ENCODE measurements around the gene ODAD4. TPM values are rescaled to one million over a fixed set of nuclear protein-coding genes. Genes with fewer than 3 reads are reported as not detected.

Gene ODAD4
- polyA plus RNA-seq, 1 experiment: 0.56 TPM

- Histone ChIP-seq H3K27me3 (ENCODE audit: control insufficient read depth, insufficient read depth, low read length) (peaks cover 2% of the 10 kb centered on the region), H3K9me3 (ENCODE audit: control insufficient read depth, insufficient read depth, low read length) (no peaks in the 10 kb centered on the region), H3K4me3 (ENCODE audit: low read depth, low read length) (no peak overlapping the region), H3K27ac (ENCODE audit: low read depth, low read length) (no peak overlapping the region)
- DNase-seq (ENCODE audit: low read depth, low spot score): no peak
- POLR2A ChIA-PET: no interaction called here
- CTCF ChIA-PET: interaction anchor here (0.8 to 3.2 kb wide), 6 partner anchors 9 to 220 kb away, joined by 3 to 19 read pairs (median 4); no protein-coding TSS in a partner anchor
- no peak for TF ChIP-seq CTCF (IDR thresholded peaks at IDR 0.05; ENCODE audit: low read depth, low read length)
These were observed 31.7 kb downstream of the ODAD4 start for GRCh38 chr17:41962111-41962510.

- no peak overlapping the region for H3K27ac ChIP-seq (ENCODE audit: low read depth, low read length)
- TF ChIP-seq CTCF (IDR thresholded peaks at IDR 0.05; ENCODE audit: low read depth, low read length): peak; percentile 93
- POLR2A ChIA-PET: interaction anchor here (0.6 kb wide), 1 partner anchor 149 kb away, joined by 3 read pairs; the partner anchor contains the start of gene DHX58
These were observed 32.5 kb downstream of the ODAD4 start for GRCh38 chr17:41962768-41963434.

GRCh38 chr17:41965694-41966462 lies 35.5 kb downstream of the ODAD4 start:
- peaks cover 7% of the 10 kb centered on the region; the same call in 1 of the 2 replicates for H3K9me3 ChIP-seq (ENCODE audit: control insufficient read depth, insufficient read depth, low read length)

More at GRCh38 chr17:41962768-41963434, 32.5 kb downstream of the ODAD4 start:
- H3K9me3 ChIP-seq (ENCODE audit: control insufficient read depth, insufficient read depth, low read length): peaks cover 2% of the 10 kb centered on the region; the same call in 1 of the 2 replicates
- H3K27me3 ChIP-seq (ENCODE audit: control insufficient read depth, insufficient read depth, low read length): peaks cover 2% of the 10 kb centered on the region
- peak; percentile 21 for DNase-seq (ENCODE audit: low read depth, low spot score)
- no peak overlapping the region for H3K4me3 ChIP-seq (ENCODE audit: low read depth, low read length)
- CTCF ChIA-PET: interaction anchor here (0.5 to 3.2 kb wide), 22 partner anchors 9 to 600 kb away, joined by 3 to 19 read pairs (median 4); partner anchors contain the start of gene DHX58

GRCh38 chr17:41966463-41967140 lies 36.2 kb downstream of the ODAD4 start, which contains the start of gene CNP:
Gene CNP, plus strand, starts transcription at chr17:41966795. Its CDS starts 90 bp downstream, at chr17:41966885.
- H3K4me3 ChIP-seq (ENCODE audit: low read depth, low read length): peak within 1 kb of the TSS; percentile 84
- peak within 1 kb of the TSS; percentile 65 for H3K27ac ChIP-seq (ENCODE audit: low read depth, low read length)
- CTCF ChIA-PET: interaction anchor here (0.6 to 2.0 kb wide), 6 partner anchors 9 to 216 kb away, joined by 3 to 5 read pairs (median 3); no protein-coding TSS in a partner anchor
- H3K27me3 ChIP-seq (ENCODE audit: control insufficient read depth, insufficient read depth, low read length): peaks cover under 1% of the 10 kb centered on the region
- DNase-seq (ENCODE audit: low read depth, low spot score): peak; percentile 53
- peaks cover 7% of the 10 kb centered on the region; the same call in 1 of the 2 replicates for H3K9me3 ChIP-seq (ENCODE audit: control insufficient read depth, insufficient read depth, low read length)
- POLR2A ChIA-PET: interaction anchor here (0.6 to 3.0 kb wide), 16 partner anchors 9 to 400 kb away, joined by 3 to 17 read pairs (median 6); partner anchors contain the start of genes ACLY, DHX58, DNAJC7 and NKIRAS2
- no peak for TF ChIP-seq CTCF (IDR thresholded peaks at IDR 0.05; ENCODE audit: low read depth, low read length)

More at GRCh38 chr17:41965694-41966462, 35.5 kb downstream of the ODAD4 start:
- TF ChIP-seq CTCF (IDR thresholded peaks at IDR 0.05; ENCODE audit: low read depth, low read length): no peak
- ChIA-PET CTCF (interaction anchor here (0.6 to 2.0 kb wide), 4 partner anchors 8 to 150 kb away, joined by 3 to 5 read pairs (median 3); no protein-coding TSS in a partner anchor), POLR2A (interaction anchor here (0.6 to 3.0 kb wide), 15 partner anchors 9 to 400 kb away, joined by 3 to 17 read pairs (median 6); partner anchors contain the start of genes ACLY, DHX58, DNAJC7 and NKIRAS2)
- DNase-seq (ENCODE audit: low read depth, low spot score): no peak
- peak overlapping the region; percentile 84 for H3K4me3 ChIP-seq (ENCODE audit: low read depth, low read length)
- H3K27ac ChIP-seq (ENCODE audit: low read depth, low read length): peak overlapping the region; percentile 57
- H3K27me3 ChIP-seq (ENCODE audit: control insufficient read depth, insufficient read depth, low read length): peaks cover 2% of the 10 kb centered on the region

Data from AG04450 (cell line).